ENCODE results near the gene ALS2CL.
A peak's percentile ranks its signal among the peaks of the same experiment; 100 is the strongest.

ALS2CL gene

GRCh38 chr3:46721009-46721408 lies 27.5 kb upstream of the ALS2CL start:
- Histone ChIP-seq H3K4me3 (ENCODE audit: insufficient read length, low read depth) (no peak overlapping the region), H3K27me3 (ENCODE audit: insufficient read depth, insufficient read length) (no peaks in the 10 kb centered on the region), H3K4me1 (ENCODE audit: insufficient read depth, insufficient read length) (peaks cover 9% of the 10 kb centered on the region), H3K9ac (ENCODE audit: insufficient read length, low read depth) (no peak overlapping the region), H3K9me3 (ENCODE audit: insufficient read depth, low read length) (no peaks in the 10 kb centered on the region), H3K36me3 (ENCODE audit: insufficient read depth, insufficient read length, low read length) (no peaks in the 10 kb centered on the region)
- TF ChIP-seq YY1 (IDR thresholded peaks at IDR 0.05; ENCODE audit: insufficient read depth, insufficient read length) (no peak), ZNF274 (IDR thresholded peaks at IDR 0.05; ENCODE audit: low read depth, low read length) (no peak), SUZ12 (IDR thresholded peaks at IDR 0.05; ENCODE audit: extremely low read depth, insufficient read depth, insufficient read length) (no peak)
- no peak for DNase-seq (ENCODE audit: low read depth, low spot score)

GRCh38 chr3:46719735-46720271 lies 26.3 kb upstream of the ALS2CL start:
- Histone ChIP-seq H3K9me3 (ENCODE audit: insufficient read depth, low read length) (no peaks in the 10 kb centered on the region), H3K27me3 (ENCODE audit: insufficient read depth, insufficient read length) (no peaks in the 10 kb centered on the region), H3K36me3 (ENCODE audit: insufficient read depth, insufficient read length, low read length) (no peaks in the 10 kb centered on the region), H3K9ac (ENCODE audit: insufficient read length, low read depth) (no peak overlapping the region), H3K4me3 (ENCODE audit: insufficient read length, low read depth) (no peak overlapping the region), H3K4me1 (ENCODE audit: insufficient read depth, insufficient read length) (peaks cover 9% of the 10 kb centered on the region)
- DNase-seq (ENCODE audit: low read depth, low spot score) = no peak
- no peak for TF ChIP-seq SUZ12 (IDR thresholded peaks at IDR 0.05; ENCODE audit: extremely low read depth, insufficient read depth, insufficient read length)
- no peak for TF ChIP-seq YY1 (IDR thresholded peaks at IDR 0.05; ENCODE audit: insufficient read depth, insufficient read length)
- no peak for TF ChIP-seq ZNF274 (IDR thresholded peaks at IDR 0.05; ENCODE audit: low read depth, low read length)

GRCh38 chr3:46719044-46719565 lies 25.6 kb upstream of the ALS2CL start:
- TF ChIP-seq YY1 (IDR thresholded peaks at IDR 0.05; ENCODE audit: insufficient read depth, insufficient read length) (no peak), ZNF274 (IDR thresholded peaks at IDR 0.05; ENCODE audit: low read depth, low read length) (no peak), SUZ12 (IDR thresholded peaks at IDR 0.05; ENCODE audit: extremely low read depth, insufficient read depth, insufficient read length) (no peak)
- Histone ChIP-seq H3K9ac (ENCODE audit: insufficient read length, low read depth) (no peak overlapping the region), H3K36me3 (ENCODE audit: insufficient read depth, insufficient read length, low read length) (no peaks in the 10 kb centered on the region), H3K9me3 (ENCODE audit: insufficient read depth, low read length) (no peaks in the 10 kb centered on the region), H3K27me3 (ENCODE audit: insufficient read depth, insufficient read length) (no peaks in the 10 kb centered on the region), H3K4me3 (ENCODE audit: insufficient read length, low read depth) (no peak overlapping the region), H3K4me1 (ENCODE audit: insufficient read depth, insufficient read length) (peaks cover 11% of the 10 kb centered on the region)
- no peak for DNase-seq (ENCODE audit: low read depth, low spot score)

- TF ChIP-seq SUZ12 (IDR thresholded peaks at IDR 0.05; ENCODE audit: extremely low read depth, insufficient read depth, insufficient read length) (no peak), YY1 (IDR thresholded peaks at IDR 0.05; ENCODE audit: insufficient read depth, insufficient read length) (no peak)
These were observed 24.2 kb upstream of the ALS2CL start, which contains the start of gene PRSS50 for GRCh38 chr3:46717447-46718231. Gene PRSS50 (minus strand): TSS chr3:46717869. CDS start chr3:46717824, 45 bp downstream.

GRCh38 chr3:46716461-46717441 lies 23.3 kb upstream of the ALS2CL start:
- Histone ChIP-seq H3K36me3 (ENCODE audit: insufficient read depth, insufficient read length, low read length) (no peaks in the 10 kb centered on the region), H3K27me3 (ENCODE audit: insufficient read depth, insufficient read length) (no peaks in the 10 kb centered on the region), H3K9me3 (ENCODE audit: insufficient read depth, low read length) (no peaks in the 10 kb centered on the region), H3K4me1 (ENCODE audit: insufficient read depth, insufficient read length) (peaks cover 16% of the 10 kb centered on the region), H3K4me3 (ENCODE audit: insufficient read length, low read depth) (no peak overlapping the region), H3K9ac (ENCODE audit: insufficient read length, low read depth) (no peak overlapping the region)
- no peak for TF ChIP-seq YY1 (IDR thresholded peaks at IDR 0.05; ENCODE audit: insufficient read depth, insufficient read length)
- no peak for TF ChIP-seq ZNF274 (IDR thresholded peaks at IDR 0.05; ENCODE audit: low read depth, low read length)
- TF ChIP-seq SUZ12 (IDR thresholded peaks at IDR 0.05; ENCODE audit: extremely low read depth, insufficient read depth, insufficient read length) = no peak
- no peak for DNase-seq (ENCODE audit: low read depth, low spot score)

More at GRCh38 chr3:46717447-46718231, 24.2 kb upstream of the ALS2CL start, which contains the start of gene PRSS50:
- DNase-seq (ENCODE audit: low read depth, low spot score) = peak; percentile 49
- Histone ChIP-seq H3K4me1 (ENCODE audit: insufficient read depth, insufficient read length) (peaks cover 16% of the 10 kb centered on the region), H3K27me3 (ENCODE audit: insufficient read depth, insufficient read length) (no peaks in the 10 kb centered on the region), H3K9ac (ENCODE audit: insufficient read length, low read depth) (no peak within 1 kb of the TSS), H3K9me3 (ENCODE audit: insufficient read depth, low read length) (no peaks in the 10 kb centered on the region), H3K4me3 (ENCODE audit: insufficient read length, low read depth) (no peak within 1 kb of the TSS), H3K36me3 (ENCODE audit: insufficient read depth, insufficient read length, low read length) (no peaks in the 10 kb centered on the region)

GRCh38 chr3:46715507-46716175 lies 22.2 kb upstream of the ALS2CL start:
- no peak for TF ChIP-seq ZNF274 (IDR thresholded peaks at IDR 0.05; ENCODE audit: low read depth, low read length)
- no peak for TF ChIP-seq SUZ12 (IDR thresholded peaks at IDR 0.05; ENCODE audit: extremely low read depth, insufficient read depth, insufficient read length)
- no peak for TF ChIP-seq YY1 (IDR thresholded peaks at IDR 0.05; ENCODE audit: insufficient read depth, insufficient read length)
- DNase-seq (ENCODE audit: low read depth, low spot score) = no peak
- no peaks in the 10 kb centered on the region for H3K27me3 ChIP-seq (ENCODE audit: insufficient read depth, insufficient read length)
- H3K4me1 ChIP-seq (ENCODE audit: insufficient read depth, insufficient read length) = peaks cover 16% of the 10 kb centered on the region
- H3K9ac ChIP-seq (ENCODE audit: insufficient read length, low read depth) = no peak overlapping the region
- H3K4me3 ChIP-seq (ENCODE audit: insufficient read length, low read depth) = no peak overlapping the region
- H3K36me3 ChIP-seq (ENCODE audit: insufficient read depth, insufficient read length, low read length) = no peaks in the 10 kb centered on the region
- no peaks in the 10 kb centered on the region for H3K9me3 ChIP-seq (ENCODE audit: insufficient read depth, low read length)
